HG03354 (cell line): ENCODE results near the gene RNF141.

Experiments
- ATAC-seq: cut with Tn5 transposase; IDR thresholded peaks from one replicate; pipeline ENCODE4 v1.9.1; 2021; ENCODE audit warnings: mild to moderate bottlenecking; ENCODE audit not compliant: unreplicated experiment, poor library complexity, severe bottlenecking

The RNF141 gene

GRCh38 chr11:10500757-10501684, 40.0 kb downstream of the RNF141 start:
- no peak for ATAC-seq

GRCh38 chr11:10499874-10500601, 40.9 kb downstream of the RNF141 start:
- no peak for ATAC-seq

GRCh38 chr11:10499452-10499851, 41.5 kb downstream of the RNF141 start:
- no peak for ATAC-seq

- ATAC-seq: no peak
These were observed 42.3 kb downstream of the RNF141 start for GRCh38 chr11:10498426-10499250.

GRCh38 chr11:10498022-10498400, 43.0 kb downstream of the RNF141 start:
- no peak for ATAC-seq

- no peak for ATAC-seq
These were observed 43.5 kb downstream of the RNF141 start for GRCh38 chr11:10497371-10498021.

- ATAC-seq: no peak
These were observed 44.6 kb downstream of the RNF141 start for GRCh38 chr11:10496296-10496936.

- ATAC-seq: no peak
These were observed 45.6 kb downstream of the RNF141 start for GRCh38 chr11:10495464-10495786.

GRCh38 chr11:10494636-10495463, 46.1 kb downstream of the RNF141 start:
- ATAC-seq: no peak

GRCh38 chr11:10493041-10493663, 47.8 kb downstream of the RNF141 start:
- ATAC-seq: no peak

- no peak for ATAC-seq
These were observed 48.9 kb downstream of the RNF141 start for GRCh38 chr11:10492084-10492483.

GRCh38 chr11:10490398-10491241, 50.4 kb downstream of the RNF141 start:
- no peak for ATAC-seq

GRCh38 chr11:10490032-10490397, 51.0 kb downstream of the RNF141 start:
- ATAC-seq: no peak

GRCh38 chr11:10488934-10489691, 51.9 kb downstream of the RNF141 start:
- peak; percentile 54 for ATAC-seq

GRCh38 chr11:10488121-10488933, 52.7 kb downstream of the RNF141 start:
- ATAC-seq: peak; percentile 26
